GM23338 (cell line): ENCODE results near the gene PRSS33. TPM values are rescaled to one million over a fixed set of nuclear protein-coding genes. Genes with fewer than 3 reads are reported as not detected.

Experiments used
- ATAC-seq: fragments of 200-7000 bp; cut with Tn5 transposase; 3 replicates; pipeline ENCODE4 v1.9.1; 2020
- DNase-seq: peaks from one replicate; pipeline ENCODE4 v3.0.0-alpha.2; 2015; ENCODE audit warnings: low spot score
- H2AFZ ChIP-seq: fragments of 200-600 bp; sonication (generic); 2 replicates; pipeline ENCODE4 v1.8.0; 2016; ENCODE audit warnings: antibody characterized with exemption, mild to moderate bottlenecking, moderate library complexity
- H3F3A ChIP-seq: fragments of 200-600 bp; sonication (generic); replicated peaks from 2 replicates; pipeline ENCODE4 v1.8.0; 2017; ENCODE audit warnings: antibody characterized with exemption, mixed run types, low read depth
- H3K27ac ChIP-seq: fragments of 200-600 bp; sonication (generic); 2 replicates; pipeline ENCODE4 v1.6.1; 2016; ENCODE audit warnings: low read depth
- H3K27me3 ChIP-seq: fragments of 200-600 bp; sonication (generic); 2 replicates; pipeline ENCODE4 v1.8.0; 2016; ENCODE audit warnings: mild to moderate bottlenecking, mixed run types, moderate library complexity; ENCODE audit not compliant: insufficient read depth
- H3K36me3 ChIP-seq: fragments of 200-600 bp; sonication (generic); 2 replicates; pipeline ENCODE4 v1.8.0; 2016; ENCODE audit warnings: mild to moderate bottlenecking; ENCODE audit not compliant: insufficient read depth
- H3K4me1 ChIP-seq: fragments of 200-600 bp; sonication (generic); 2 replicates; pipeline ENCODE4 v1.8.0; 2016; ENCODE audit warnings: mild to moderate bottlenecking, moderate library complexity; ENCODE audit not compliant: insufficient read depth
- H3K4me2 ChIP-seq: fragments of 200-600 bp; sonication (generic); 2 replicates; pipeline ENCODE4 v1.7.1; 2017; ENCODE audit warnings: mixed run types
- H3K4me3 ChIP-seq: fragments of 200-600 bp; sonication (generic); 2 replicates; pipeline ENCODE4 v1.6.1; 2016; ENCODE audit warnings: mixed run types
- H3K79me2 ChIP-seq: fragments of 200-600 bp; sonication (generic); replicated peaks from 2 replicates; pipeline ENCODE4 v1.8.0; 2017; ENCODE audit warnings: mild to moderate bottlenecking; ENCODE audit not compliant: insufficient read depth
- H3K9me2 ChIP-seq: fragments of 200-600 bp; sonication (generic); 2 replicates; pipeline ENCODE4 v1.8.0; 2017; ENCODE audit not compliant: insufficient read depth
- H4K20me1 ChIP-seq: fragments of 200-600 bp; sonication (generic); replicated peaks from 2 replicates; pipeline ENCODE4 v1.8.0; 2017; ENCODE audit warnings: mild to moderate bottlenecking; ENCODE audit not compliant: insufficient read depth
- H3K27ac Mint-ChIP-seq: 2 replicates; pipeline ENCODE4 v1.8.0; 2020; ENCODE audit warnings: inconsistent platforms, mild to moderate bottlenecking, moderate library complexity, mixed read lengths
- H3K27me3 Mint-ChIP-seq: 3 replicates; pipeline ENCODE4 v1.8.0; 2022; ENCODE audit warnings: low read depth, mild to moderate bottlenecking, moderate library complexity, mixed read lengths, inconsistent platforms; ENCODE audit not compliant: insufficient read depth, poor library complexity
- H3K36me3 Mint-ChIP-seq: 3 replicates; pipeline ENCODE4 v1.8.0; 2021; ENCODE audit warnings: low read depth, mild to moderate bottlenecking, inconsistent platforms, moderate library complexity, mixed read lengths
- H3K4me1 Mint-ChIP-seq: 3 replicates; pipeline ENCODE4 v1.8.0; 2020; ENCODE audit warnings: mild to moderate bottlenecking, inconsistent platforms, mixed read lengths
- H3K4me3 Mint-ChIP-seq: 3 replicates; pipeline ENCODE4 v1.8.0; 2021; ENCODE audit warnings: moderate library complexity, mild to moderate bottlenecking, inconsistent platforms, mixed read lengths
- H3K9me3 Mint-ChIP-seq: 3 replicates; pipeline ENCODE4 v1.8.0; 2020; ENCODE audit warnings: moderate library complexity, mild to moderate bottlenecking, inconsistent platforms, mixed read lengths
- EZH2 ChIP-seq: fragments of 200-600 bp; sonication (generic); IDR thresholded peaks from one replicate; pipeline ENCODE4 v1.8.0; 2017; ENCODE audit warnings: antibody characterized with exemption, mild to moderate bottlenecking, low read depth; ENCODE audit not compliant: unreplicated experiment
- EZH2phosphoT487 ChIP-seq: fragments of 200-600 bp; sonication (generic); IDR thresholded peaks from one replicate; pipeline ENCODE4 v1.8.1; 2018; ENCODE audit warnings: antibody characterized with exemption; ENCODE audit not compliant: unreplicated experiment
- JUNB ChIP-seq: IDR thresholded peaks from one replicate; pipeline ENCODE4 v1.6.1; 2016; ENCODE audit warnings: antibody characterized with exemption; ENCODE audit not compliant: unreplicated experiment
- NANOG ChIP-seq: IDR thresholded peaks from 2 replicates; pipeline ENCODE4 v1.6.1; 2016; ENCODE audit warnings: antibody characterized with exemption, borderline replicate concordance
- POLR2AphosphoS5 ChIP-seq: IDR thresholded peaks from 2 replicates; pipeline ENCODE4 v1.6.1; 2016; ENCODE audit warnings: antibody characterized with exemption, low read depth
- STAT1 ChIP-seq: IDR thresholded peaks from one replicate; pipeline ENCODE4 v1.6.1; 2016; ENCODE audit warnings: antibody characterized with exemption; ENCODE audit not compliant: unreplicated experiment
- ZNF114 ChIP-seq: fragments of 250-450 bp; sonication (Bioruptor Pico); IDR thresholded peaks from 2 replicates; pipeline ENCODE4 v1.5.0; 2020; ENCODE audit warnings: mild to moderate bottlenecking, moderate library complexity
- ZNF331 ChIP-seq: fragments of 250-450 bp; sonication (Bioruptor Pico); IDR thresholded peaks from 2 replicates; pipeline ENCODE4 v1.5.0; 2020; ENCODE audit warnings: low read depth, mild to moderate bottlenecking, moderate library complexity
- long read RNA-seq: library from polyadenylated mRNA; unstranded; transcript quantifications from one replicate; pipeline ENCODE4 v2.0.0, GENCODE V29; 2020; ENCODE audit not compliant: unreplicated experiment
- polyA plus RNA-seq: library from polyadenylated mRNA; unstranded; fragments of >200 nt; fragmentation: Nextera tagmentation; extraction: Ambion mirVana; gene quantifications from 2 replicates; pipeline ENCODE4 v1.2.1, GENCODE V29; 2016
- total RNA-seq: library from RNA; depleted of rRNA; stranded (reverse); fragments of >200 nt; shearing (Covaris generic); gene quantifications from 2 replicates; pipeline ENCODE4 v1.2.3, GENCODE V29; 2014; rRNA removed
- TF ChIP-seq, protein P1 (sequence below): IDR thresholded peaks from one replicate; pipeline ENCODE4 v1.6.1; 2018; ENCODE audit warnings: antibody characterized with exemption; ENCODE audit not compliant: unreplicated experiment
- TF ChIP-seq, protein P2 (sequence below): IDR thresholded peaks from 2 replicates; pipeline ENCODE4 v1.6.1; 2016; ENCODE audit warnings: antibody characterized with exemption
- TF ChIP-seq, protein P3 (sequence below), 2 experiments: fragments of 200-600 bp in 1 of 2; sonication (generic) in 1 of 2; conservative IDR thresholded peaks; 2 replicates each; pipeline versions ENCODE4 v1.5.1 to v1.6.1; 2016 to 2017; ENCODE audit warnings: antibody characterized with exemption in 2 of 2, low read depth in 2 of 2, mild to moderate bottlenecking in 2 of 2, moderate library complexity in 1 of 2
- TF ChIP-seq, protein P4 (sequence below): fragments of 250-450 bp; sonication (Bioruptor Pico); IDR thresholded peaks from 2 replicates; pipeline ENCODE4 v1.5.0; 2020; ENCODE audit warnings: mild to moderate bottlenecking, moderate library complexity

Gene PRSS33, protein sequence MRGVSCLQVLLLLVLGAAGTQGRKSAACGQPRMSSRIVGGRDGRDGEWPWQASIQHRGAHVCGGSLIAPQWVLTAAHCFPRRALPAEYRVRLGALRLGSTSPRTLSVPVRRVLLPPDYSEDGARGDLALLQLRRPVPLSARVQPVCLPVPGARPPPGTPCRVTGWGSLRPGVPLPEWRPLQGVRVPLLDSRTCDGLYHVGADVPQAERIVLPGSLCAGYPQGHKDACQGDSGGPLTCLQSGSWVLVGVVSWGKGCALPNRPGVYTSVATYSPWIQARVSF
- total RNA-seq (0.47 and 1.4 TPM in 2 replicates), polyA plus RNA-seq (0.24 TPM in 2 replicates)
- long read RNA-seq: 0 reads

DNA sequence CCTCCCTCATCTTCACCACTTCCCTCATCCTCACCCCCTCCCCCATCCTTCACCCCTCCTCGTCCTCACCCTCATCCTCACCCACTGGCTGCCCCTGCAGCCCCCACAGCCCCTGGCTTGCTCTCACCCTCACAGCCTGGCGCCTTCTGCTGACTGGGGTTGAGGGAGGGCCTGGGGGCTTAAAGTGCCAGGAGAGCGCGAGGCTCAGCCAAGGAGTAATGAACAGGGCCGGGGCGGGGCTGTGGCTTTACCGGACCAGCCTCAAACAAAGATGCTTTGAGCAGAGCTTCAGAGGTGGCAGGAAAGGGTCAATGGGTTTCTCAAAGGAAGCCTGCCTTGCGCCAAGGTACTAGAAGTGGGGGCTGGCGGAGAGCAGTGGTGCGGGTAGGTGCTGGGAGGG is at the start of gene PRSS33:
TSS of gene PRSS33 (minus strand) at position 155 of the 400 bp plus-strand sequence. CDS start 1,013 bp downstream, outside the sequence.
- Histone ChIP-seq H3K4me3 (no peak within 1 kb of the TSS), H3F3A (0 out of 2 replicates have a peak, but pooled peaks cover 3% of the 10 kb centered on the region), H3K4me1 (no peaks in the 10 kb centered on the region), H3K27me3 (peaks cover 29% of the 10 kb centered on the region), H3K79me2 (no peaks in the 10 kb centered on the region), H4K20me1 (no peaks in the 10 kb centered on the region), H3K27ac (no peak within 1 kb of the TSS), H3K36me3 (no peaks in the 10 kb centered on the region), H3K4me2 (no peak within 1 kb of the TSS), H2AFZ (no peak within 1 kb of the TSS), H3K9me2 (no peaks in the 10 kb centered on the region)
- Mint-ChIP-seq H3K9me3 (no peaks in the 10 kb centered on the region; the same call in 2 of the 3 replicates), H3K27ac (no peak within 1 kb of the TSS), H3K4me3 (no peak within 1 kb of the TSS), H3K27me3 (peaks cover 29% of the 10 kb centered on the region), H3K4me1 (peaks cover 3% of the 10 kb centered on the region), H3K36me3 (no peaks in the 10 kb centered on the region)
- TF ChIP-seq, protein P1, sequence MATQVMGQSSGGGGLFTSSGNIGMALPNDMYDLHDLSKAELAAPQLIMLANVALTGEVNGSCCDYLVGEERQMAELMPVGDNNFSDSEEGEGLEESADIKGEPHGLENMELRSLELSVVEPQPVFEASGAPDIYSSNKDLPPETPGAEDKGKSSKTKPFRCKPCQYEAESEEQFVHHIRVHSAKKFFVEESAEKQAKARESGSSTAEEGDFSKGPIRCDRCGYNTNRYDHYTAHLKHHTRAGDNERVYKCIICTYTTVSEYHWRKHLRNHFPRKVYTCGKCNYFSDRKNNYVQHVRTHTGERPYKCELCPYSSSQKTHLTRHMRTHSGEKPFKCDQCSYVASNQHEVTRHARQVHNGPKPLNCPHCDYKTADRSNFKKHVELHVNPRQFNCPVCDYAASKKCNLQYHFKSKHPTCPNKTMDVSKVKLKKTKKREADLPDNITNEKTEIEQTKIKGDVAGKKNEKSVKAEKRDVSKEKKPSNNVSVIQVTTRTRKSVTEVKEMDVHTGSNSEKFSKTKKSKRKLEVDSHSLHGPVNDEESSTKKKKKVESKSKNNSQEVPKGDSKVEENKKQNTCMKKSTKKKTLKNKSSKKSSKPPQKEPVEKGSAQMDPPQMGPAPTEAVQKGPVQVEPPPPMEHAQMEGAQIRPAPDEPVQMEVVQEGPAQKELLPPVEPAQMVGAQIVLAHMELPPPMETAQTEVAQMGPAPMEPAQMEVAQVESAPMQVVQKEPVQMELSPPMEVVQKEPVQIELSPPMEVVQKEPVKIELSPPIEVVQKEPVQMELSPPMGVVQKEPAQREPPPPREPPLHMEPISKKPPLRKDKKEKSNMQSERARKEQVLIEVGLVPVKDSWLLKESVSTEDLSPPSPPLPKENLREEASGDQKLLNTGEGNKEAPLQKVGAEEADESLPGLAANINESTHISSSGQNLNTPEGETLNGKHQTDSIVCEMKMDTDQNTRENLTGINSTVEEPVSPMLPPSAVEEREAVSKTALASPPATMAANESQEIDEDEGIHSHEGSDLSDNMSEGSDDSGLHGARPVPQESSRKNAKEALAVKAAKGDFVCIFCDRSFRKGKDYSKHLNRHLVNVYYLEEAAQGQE: no peak
- no peak for TF ChIP-seq EZH2phosphoT487
- no peak for TF ChIP-seq ZNF331 (CRISPR knock-in tag)
- TF ChIP-seq, protein P2, sequence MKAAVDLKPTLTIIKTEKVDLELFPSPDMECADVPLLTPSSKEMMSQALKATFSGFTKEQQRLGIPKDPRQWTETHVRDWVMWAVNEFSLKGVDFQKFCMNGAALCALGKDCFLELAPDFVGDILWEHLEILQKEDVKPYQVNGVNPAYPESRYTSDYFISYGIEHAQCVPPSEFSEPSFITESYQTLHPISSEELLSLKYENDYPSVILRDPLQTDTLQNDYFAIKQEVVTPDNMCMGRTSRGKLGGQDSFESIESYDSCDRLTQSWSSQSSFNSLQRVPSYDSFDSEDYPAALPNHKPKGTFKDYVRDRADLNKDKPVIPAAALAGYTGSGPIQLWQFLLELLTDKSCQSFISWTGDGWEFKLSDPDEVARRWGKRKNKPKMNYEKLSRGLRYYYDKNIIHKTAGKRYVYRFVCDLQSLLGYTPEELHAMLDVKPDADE: no peak
- TF ChIP-seq JUNB: no peak
- no peak for TF ChIP-seq NANOG
- TF ChIP-seq, protein P3, sequence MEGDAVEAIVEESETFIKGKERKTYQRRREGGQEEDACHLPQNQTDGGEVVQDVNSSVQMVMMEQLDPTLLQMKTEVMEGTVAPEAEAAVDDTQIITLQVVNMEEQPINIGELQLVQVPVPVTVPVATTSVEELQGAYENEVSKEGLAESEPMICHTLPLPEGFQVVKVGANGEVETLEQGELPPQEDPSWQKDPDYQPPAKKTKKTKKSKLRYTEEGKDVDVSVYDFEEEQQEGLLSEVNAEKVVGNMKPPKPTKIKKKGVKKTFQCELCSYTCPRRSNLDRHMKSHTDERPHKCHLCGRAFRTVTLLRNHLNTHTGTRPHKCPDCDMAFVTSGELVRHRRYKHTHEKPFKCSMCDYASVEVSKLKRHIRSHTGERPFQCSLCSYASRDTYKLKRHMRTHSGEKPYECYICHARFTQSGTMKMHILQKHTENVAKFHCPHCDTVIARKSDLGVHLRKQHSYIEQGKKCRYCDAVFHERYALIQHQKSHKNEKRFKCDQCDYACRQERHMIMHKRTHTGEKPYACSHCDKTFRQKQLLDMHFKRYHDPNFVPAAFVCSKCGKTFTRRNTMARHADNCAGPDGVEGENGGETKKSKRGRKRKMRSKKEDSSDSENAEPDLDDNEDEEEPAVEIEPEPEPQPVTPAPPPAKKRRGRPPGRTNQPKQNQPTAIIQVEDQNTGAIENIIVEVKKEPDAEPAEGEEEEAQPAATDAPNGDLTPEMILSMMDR (conservative IDR thresholded peaks at IDR 0.05; ENCODE audit: low read depth in 2 of 2): no peak
- TF ChIP-seq ZNF114 (CRISPR knock-in tag): no peak
- no peak for TF ChIP-seq STAT1
- TF ChIP-seq POLR2AphosphoS5: no peak
- TF ChIP-seq, protein P4, sequence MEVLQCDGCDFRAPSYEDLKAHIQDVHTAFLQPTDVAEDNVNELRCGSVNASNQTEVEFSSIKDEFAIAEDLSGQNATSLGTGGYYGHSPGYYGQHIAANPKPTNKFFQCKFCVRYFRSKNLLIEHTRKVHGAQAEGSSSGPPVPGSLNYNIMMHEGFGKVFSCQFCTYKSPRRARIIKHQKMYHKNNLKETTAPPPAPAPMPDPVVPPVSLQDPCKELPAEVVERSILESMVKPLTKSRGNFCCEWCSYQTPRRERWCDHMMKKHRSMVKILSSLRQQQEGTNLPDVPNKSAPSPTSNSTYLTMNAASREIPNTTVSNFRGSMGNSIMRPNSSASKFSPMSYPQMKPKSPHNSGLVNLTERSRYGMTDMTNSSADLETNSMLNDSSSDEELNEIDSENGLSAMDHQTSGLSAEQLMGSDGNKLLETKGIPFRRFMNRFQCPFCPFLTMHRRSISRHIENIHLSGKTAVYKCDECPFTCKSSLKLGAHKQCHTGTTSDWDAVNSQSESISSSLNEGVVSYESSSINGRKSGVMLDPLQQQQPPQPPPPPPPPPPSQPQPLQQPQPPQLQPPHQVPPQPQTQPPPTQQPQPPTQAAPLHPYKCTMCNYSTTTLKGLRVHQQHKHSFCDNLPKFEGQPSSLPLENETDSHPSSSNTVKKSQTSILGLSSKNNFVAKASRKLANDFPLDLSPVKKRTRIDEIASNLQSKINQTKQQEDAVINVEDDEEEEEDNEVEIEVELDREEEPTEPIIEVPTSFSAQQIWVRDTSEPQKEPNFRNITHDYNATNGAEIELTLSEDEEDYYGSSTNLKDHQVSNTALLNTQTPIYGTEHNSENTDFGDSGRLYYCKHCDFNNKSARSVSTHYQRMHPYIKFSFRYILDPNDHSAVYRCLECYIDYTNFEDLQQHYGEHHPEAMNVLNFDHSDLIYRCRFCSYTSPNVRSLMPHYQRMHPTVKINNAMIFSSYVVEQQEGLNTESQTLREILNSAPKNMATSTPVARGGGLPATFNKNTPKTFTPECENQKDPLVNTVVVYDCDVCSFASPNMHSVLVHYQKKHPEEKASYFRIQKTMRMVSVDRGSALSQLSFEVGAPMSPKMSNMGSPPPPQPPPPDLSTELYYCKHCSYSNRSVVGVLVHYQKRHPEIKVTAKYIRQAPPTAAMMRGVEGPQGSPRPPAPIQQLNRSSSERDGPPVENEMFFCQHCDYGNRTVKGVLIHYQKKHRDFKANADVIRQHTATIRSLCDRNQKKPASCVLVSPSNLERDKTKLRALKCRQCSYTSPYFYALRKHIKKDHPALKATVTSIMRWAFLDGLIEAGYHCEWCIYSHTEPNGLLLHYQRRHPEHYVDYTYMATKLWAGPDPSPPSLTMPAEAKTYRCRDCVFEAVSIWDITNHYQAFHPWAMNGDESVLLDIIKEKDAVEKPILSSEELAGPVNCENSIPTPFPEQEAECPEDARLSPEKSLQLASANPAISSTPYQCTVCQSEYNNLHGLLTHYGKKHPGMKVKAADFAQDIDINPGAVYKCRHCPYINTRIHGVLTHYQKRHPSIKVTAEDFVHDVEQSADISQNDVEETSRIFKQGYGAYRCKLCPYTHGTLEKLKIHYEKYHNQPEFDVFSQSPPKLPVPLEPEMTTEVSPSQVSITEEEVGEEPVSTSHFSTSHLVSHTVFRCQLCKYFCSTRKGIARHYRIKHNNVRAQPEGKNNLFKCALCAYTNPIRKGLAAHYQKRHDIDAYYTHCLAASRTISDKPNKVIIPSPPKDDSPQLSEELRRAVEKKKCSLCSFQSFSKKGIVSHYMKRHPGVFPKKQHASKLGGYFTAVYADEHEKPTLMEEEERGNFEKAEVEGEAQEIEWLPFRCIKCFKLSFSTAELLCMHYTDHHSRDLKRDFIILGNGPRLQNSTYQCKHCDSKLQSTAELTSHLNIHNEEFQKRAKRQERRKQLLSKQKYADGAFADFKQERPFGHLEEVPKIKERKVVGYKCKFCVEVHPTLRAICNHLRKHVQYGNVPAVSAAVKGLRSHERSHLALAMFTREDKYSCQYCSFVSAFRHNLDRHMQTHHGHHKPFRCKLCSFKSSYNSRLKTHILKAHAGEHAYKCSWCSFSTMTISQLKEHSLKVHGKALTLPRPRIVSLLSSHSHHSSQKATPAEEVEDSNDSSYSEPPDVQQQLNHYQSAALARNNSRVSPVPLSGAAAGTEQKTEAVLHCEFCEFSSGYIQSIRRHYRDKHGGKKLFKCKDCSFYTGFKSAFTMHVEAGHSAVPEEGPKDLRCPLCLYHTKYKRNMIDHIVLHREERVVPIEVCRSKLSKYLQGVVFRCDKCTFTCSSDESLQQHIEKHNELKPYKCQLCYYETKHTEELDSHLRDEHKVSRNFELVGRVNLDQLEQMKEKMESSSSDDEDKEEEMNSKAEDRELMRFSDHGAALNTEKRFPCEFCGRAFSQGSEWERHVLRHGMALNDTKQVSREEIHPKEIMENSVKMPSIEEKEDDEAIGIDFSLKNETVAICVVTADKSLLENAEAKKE (CRISPR knock-in tag): no peak
- no peak for TF ChIP-seq EZH2
- ATAC-seq (no peak), DNase-seq (no peak)
